Lung (tissue), 12 donors: ENCODE data around the gene SRPRB. TPM values are rescaled to one million over a fixed set of nuclear protein-coding genes. Genes with fewer than 3 reads are reported as not detected.

Experiments
- ATAC-seq: fragments of 200-7000 bp; cut with Tn5 transposase; one replicate; pipeline ENCODE4 v1.9.1; 2020; ENCODE audit warnings: moderate number of reproducible peaks; ENCODE audit not compliant: insufficient read depth, low FRiP score
- DNase-seq, 3 donors: peaks; one replicate each; pipeline ENCODE4 v3.0.0-alpha.2; 2013 to 2017
- H3K27ac ChIP-seq, 2 donors: one replicate each; pipeline ENCODE4 v1.5.1; 2013; ENCODE audit warnings: mild to moderate bottlenecking in 2 of 2, moderate library complexity in 2 of 2, control low read depth in 1 of 2, inconsistent platforms in 1 of 2, low read depth in 1 of 2, low read length in 1 of 2
- H3K27me3 ChIP-seq, 3 donors: one replicate each; pipeline ENCODE4 v1.5.1; 2013; ENCODE audit warnings: low read length in 2 of 3; ENCODE audit not compliant: control insufficient read depth in 3 of 3, insufficient read depth in 3 of 3
- H3K36me3 ChIP-seq, 4 donors: one replicate each; pipeline ENCODE4 v1.5.1; 2013; ENCODE audit warnings: low read length in 4 of 4, mild to moderate bottlenecking in 1 of 4, moderate library complexity in 1 of 4; ENCODE audit not compliant: control insufficient read depth in 4 of 4, insufficient read depth in 4 of 4
- H3K4me1 ChIP-seq, 5 donors: one replicate each; pipeline ENCODE4 v1.5.1; 2013; ENCODE audit warnings: low read length in 5 of 5, mild to moderate bottlenecking in 2 of 5, moderate library complexity in 1 of 5; ENCODE audit not compliant: control insufficient read depth in 5 of 5, insufficient read depth in 5 of 5
- H3K4me3 ChIP-seq: one replicate; pipeline ENCODE4 v1.5.1; 2013; ENCODE audit warnings: mild to moderate bottlenecking, control low read depth, moderate library complexity
- H3K9ac ChIP-seq, 2 donors: one replicate each; pipeline ENCODE4 v1.5.1; 2013; ENCODE audit warnings: low read length in 2 of 2, control low read depth in 1 of 2; ENCODE audit not compliant: insufficient read depth in 1 of 2
- H3K9me3 ChIP-seq, 4 donors: one replicate each; pipeline ENCODE4 v1.5.1; 2013; ENCODE audit warnings: low read length in 3 of 4, mild to moderate bottlenecking in 1 of 4, moderate library complexity in 1 of 4; ENCODE audit not compliant: control insufficient read depth in 4 of 4, insufficient read depth in 3 of 4
- CTCF ChIP-seq: IDR thresholded peaks from 2 replicates; pipeline ENCODE4 v1.5.1; 2012; ENCODE audit warnings: mild to moderate bottlenecking; ENCODE audit errors: control extremely low read depth, extremely low read depth
- WGBS, 2 donors: extraction: QIAGEN DNeasy Blood & Tissue Kit; methylation state at CpG; one replicate each; pipeline ENCODE4 v1.1.7; 2013; 5-methylcytosine and 5-hydroxymethylcytosine counted together
- polyA plus RNA-seq, 2 donors: library from polyadenylated mRNA; stranded (reverse); fragments of 200-250 nt; gene quantifications; one replicate each; pipeline ENCODE4 v1.2.1, GENCODE V29; 2013
- total RNA-seq, 2 donors: library from RNA; depleted of rRNA in 1 of 2; stranded (reverse); fragments of >200 nt in 1 of 2; gene quantifications; one replicate each; pipeline ENCODE4 v1.2.1, GENCODE V29; 2014 to 2021
- donor health status: control.
- donor health status: control.
- donor health status: Bipolar disorder and iron deficiency.
- donor health status: healthy.
- donor health status: DM: yes; HTN: yes; CAD: no.

SRPRB gene
- total and polyA plus RNA-seq, 4 donors, result 20.3 to 82.4 (median 39.3) TPM

- DNase-seq (no peak), ATAC-seq (no peak)
- Histone ChIP-seq H3K9me3 (no peaks in the 10 kb centered on the region), H3K4me1 (no peaks in the 10 kb centered on the region), H3K4me3 (no peak overlapping the region), H3K27me3 (no peaks in the 10 kb centered on the region), H3K9ac (no peak overlapping the region), H3K36me3 (peaks cover 0 to 3% (median 0%) of the 10 kb centered on the region in 4 donors), H3K27ac (no peak overlapping the region)
- no peak for TF ChIP-seq CTCF
- WGBS, 2 donors, result 89 to 100% methylated on average over 3 of the region's 3 CpGs
These were observed 29.8 kb downstream of the SRPRB start for GRCh38 chr3:133835418-133835743.

- Histone ChIP-seq H3K27me3 (no peaks in the 10 kb centered on the region), H3K9ac (no peak overlapping the region), H3K9me3 (no peaks in the 10 kb centered on the region), H3K4me1 (no peaks in the 10 kb centered on the region), H3K27ac (no peak overlapping the region), H3K4me3 (no peak overlapping the region), H3K36me3 (peaks cover 0 to 3% (median 0%) of the 10 kb centered on the region in 4 donors)
- TF ChIP-seq CTCF, result no peak
- WGBS, 2 donors, result 82 to 94% methylated on average over 4 of the region's 4 CpGs
- no peak for ATAC-seq
- DNase-seq, result no peak
These were observed 30.3 kb downstream of the SRPRB start for GRCh38 chr3:133835961-133836360.

DNA sequence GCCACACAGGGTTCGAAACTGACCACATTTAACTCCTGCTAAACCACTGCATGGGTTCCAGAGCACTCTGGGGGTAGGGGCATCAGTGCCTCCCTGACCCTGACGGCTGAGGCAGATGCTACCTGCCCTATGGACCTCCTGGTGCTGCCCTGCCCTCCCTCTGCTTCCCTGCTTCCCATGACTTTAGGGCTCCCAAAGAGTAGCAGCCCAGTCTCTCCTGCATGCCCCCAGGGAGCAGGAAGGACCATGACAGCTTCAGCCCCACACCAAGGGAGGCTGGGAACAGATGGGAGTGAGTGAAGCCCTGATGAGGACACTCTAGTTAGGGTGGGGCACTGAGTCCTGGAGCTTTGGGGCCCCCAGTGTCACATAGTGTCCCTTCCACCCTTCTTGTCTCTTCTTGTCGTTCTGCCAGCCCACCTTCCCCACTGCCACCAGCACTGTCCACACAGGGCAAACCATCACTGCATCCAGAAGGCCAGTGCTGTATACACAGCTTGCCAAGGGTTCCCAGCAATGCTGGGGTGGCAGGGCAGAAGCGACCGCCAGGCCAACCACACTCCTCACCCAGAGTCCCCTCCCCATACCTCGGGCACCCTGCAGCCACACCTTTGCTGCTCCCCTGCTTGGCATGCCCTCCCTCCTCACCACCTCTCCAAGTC, 31.0 kb downstream of the SRPRB start:
- WGBS, 2 donors, result 83 to 85% methylated on average over 6 of the region's 6 CpGs
- no peak for DNase-seq
- TF ChIP-seq CTCF, result no peak

More for the DNA sequence above, 31.0 kb downstream of the SRPRB start:
- Histone ChIP-seq H3K36me3 (peaks cover 0 to 3% (median 0%) of the 10 kb centered on the region in 4 donors), H3K27ac (no peak overlapping the region), H3K4me1 (no peaks in the 10 kb centered on the region), H3K27me3 (no peaks in the 10 kb centered on the region), H3K9me3 (no peaks in the 10 kb centered on the region), H3K4me3 (no peak overlapping the region), H3K9ac (no peak overlapping the region)
- no peak for ATAC-seq
